Natural killer cell (primary cell): Measurements from ENCODE around the gene ZNF839. TPM values are rescaled to one million over a fixed set of nuclear protein-coding genes. Genes with fewer than 3 reads are reported as not detected.

Source experiments
- ATAC-seq, 3 donors: fragments of 150-1000 bp in 2 of 3; fragments of 200-7000 bp in 1 of 3; cut with Tn5 transposase; 1 replicate in 1 of 3; 2 replicates in 2 of 3; pipeline ENCODE4 v1.10.0; 2021; ENCODE audit warnings: mild to moderate bottlenecking in 2 of 3, moderate library complexity in 2 of 3
- DNase-seq, 2 donors: peaks; one replicate each; pipeline versions ENCODE4 v3.0.0 to v3.0.0-alpha.2; 2013 to 2021; ENCODE audit warnings: mixed read lengths in 1 of 2
- H3K27ac ChIP-seq: one replicate; pipeline ENCODE4 v1.5.1; 2013; ENCODE audit warnings: mild to moderate bottlenecking, low read length
- H3K27me3 ChIP-seq: one replicate; pipeline ENCODE4 v1.6.1; 2013; ENCODE audit warnings: low read length; ENCODE audit not compliant: control insufficient read depth, insufficient read depth
- H3K36me3 ChIP-seq: one replicate; pipeline ENCODE4 v1.6.1; 2013; ENCODE audit warnings: low read length; ENCODE audit not compliant: control insufficient read depth, insufficient read depth
- H3K4me1 ChIP-seq: one replicate; pipeline ENCODE4 v1.6.1; 2013; ENCODE audit warnings: low read length; ENCODE audit not compliant: control insufficient read depth, insufficient read depth
- H3K4me3 ChIP-seq: one replicate; pipeline ENCODE4 v1.5.1; 2013; ENCODE audit warnings: low read length
- H3K9me3 ChIP-seq: one replicate; pipeline ENCODE4 v1.6.1; 2013; ENCODE audit warnings: low read length; ENCODE audit not compliant: control insufficient read depth, insufficient read depth
- H3K27ac Mint-ChIP-seq, 2 donors: one replicate each; pipeline ENCODE4 v1.8.0; 2022; ENCODE audit warnings: mild to moderate bottlenecking in 2 of 2, mixed read lengths in 2 of 2, moderate library complexity in 1 of 2
- H3K27me3 Mint-ChIP-seq, 2 donors: one replicate each; pipeline ENCODE4 v1.8.0; 2022; ENCODE audit warnings: low read depth in 2 of 2, mixed read lengths in 2 of 2
- H3K36me3 Mint-ChIP-seq: one replicate; pipeline ENCODE4 v1.8.0; 2022; ENCODE audit warnings: mixed read lengths
- H3K4me1 Mint-ChIP-seq, 2 donors: one replicate each; pipeline ENCODE4 v1.8.0; 2022; ENCODE audit warnings: mixed read lengths in 2 of 2
- H3K4me3 Mint-ChIP-seq: one replicate; pipeline ENCODE4 v1.8.0; 2022; ENCODE audit warnings: mild to moderate bottlenecking, moderate library complexity, mixed read lengths
- H3K9me3 Mint-ChIP-seq, 2 donors: one replicate each; pipeline ENCODE4 v1.8.0; 2022; ENCODE audit warnings: mixed read lengths in 2 of 2
- whole genome bisulfite sequencing: methylation state at CpG from one replicate; pipeline ENCODE4 v1.1.7; 2013; ENCODE audit warnings: missing lambda C conversion rate; ENCODE audit not compliant: insufficient coverage; 5-methylcytosine and 5-hydroxymethylcytosine counted together
- intact Hi-C: fragments of 100-400 bp; cut with micrococcal nuclease; formaldehyde crosslinking; loops from one replicate; pipeline ENCODE4 v1.14.2; 2022
- total RNA-seq, 4 donors: library from RNA; stranded (reverse); fragments of 120-200 nt in 1 of 4; gene quantifications; one replicate each; pipeline versions ENCODE4 v1.2.3 to v1.2.4, GENCODE V29; 2013 to 2022
- TF ChIP-seq, protein P1 (sequence below): fragments of 200-600 bp; IDR thresholded peaks from one replicate; pipeline ENCODE4 v1.8.0; 2022; ENCODE audit warnings: antibody characterized with exemption

Gene ZNF839
- total RNA-seq, 3 donors from 2014 or later (not counting 1 experiment from before 2014, with no cell fraction given), result 13.3 to 20.4 (median 18.1) TPM

DNA sequence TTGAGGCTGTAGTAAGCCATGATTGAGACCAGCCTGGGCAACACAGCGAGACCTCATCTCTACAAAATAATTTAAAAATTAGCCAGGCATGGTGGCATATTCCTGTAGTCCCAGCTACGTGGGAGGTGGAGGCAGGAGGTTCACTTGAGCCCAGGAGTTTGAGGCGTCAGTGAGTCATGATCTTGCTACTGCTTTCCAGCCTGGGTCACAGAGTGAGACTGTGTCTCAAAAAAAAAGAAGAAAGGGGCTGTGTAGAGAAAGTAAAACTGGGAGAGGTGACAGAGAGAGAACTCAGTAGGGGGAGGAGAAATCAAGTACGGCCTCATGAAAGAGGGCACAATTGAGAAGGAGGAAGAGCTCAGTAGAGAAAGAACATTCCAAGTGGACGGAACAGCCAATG is 55.6 kb downstream of the ZNF839 start:
- H3K27me3 Mint-ChIP-seq, result no peaks in the 10 kb centered on the region
- no peaks in the 10 kb centered on the region for H3K4me1 ChIP-seq
- DNase-seq (no peak), ATAC-seq (no peak)
- no peak overlapping the region for H3K27ac Mint-ChIP-seq
- H3K4me3 Mint-ChIP-seq, result no peak overlapping the region
- H3K9me3 Mint-ChIP-seq, result no peaks in the 10 kb centered on the region
- WGBS, result 93% methylated on average over 5 of the region's 5 CpGs
- no peak overlapping the region for H3K27ac ChIP-seq
- H3K4me3 ChIP-seq, result no peak overlapping the region
- H3K9me3 ChIP-seq, result no peaks in the 10 kb centered on the region
- H3K36me3 ChIP-seq, result peaks cover 6% of the 10 kb centered on the region
- intact Hi-C loops, result no loop called here
- H3K4me1 Mint-ChIP-seq, result peaks cover 0 to 15% of the 10 kb centered on the region in 2 donors
- TF ChIP-seq, protein P1, sequence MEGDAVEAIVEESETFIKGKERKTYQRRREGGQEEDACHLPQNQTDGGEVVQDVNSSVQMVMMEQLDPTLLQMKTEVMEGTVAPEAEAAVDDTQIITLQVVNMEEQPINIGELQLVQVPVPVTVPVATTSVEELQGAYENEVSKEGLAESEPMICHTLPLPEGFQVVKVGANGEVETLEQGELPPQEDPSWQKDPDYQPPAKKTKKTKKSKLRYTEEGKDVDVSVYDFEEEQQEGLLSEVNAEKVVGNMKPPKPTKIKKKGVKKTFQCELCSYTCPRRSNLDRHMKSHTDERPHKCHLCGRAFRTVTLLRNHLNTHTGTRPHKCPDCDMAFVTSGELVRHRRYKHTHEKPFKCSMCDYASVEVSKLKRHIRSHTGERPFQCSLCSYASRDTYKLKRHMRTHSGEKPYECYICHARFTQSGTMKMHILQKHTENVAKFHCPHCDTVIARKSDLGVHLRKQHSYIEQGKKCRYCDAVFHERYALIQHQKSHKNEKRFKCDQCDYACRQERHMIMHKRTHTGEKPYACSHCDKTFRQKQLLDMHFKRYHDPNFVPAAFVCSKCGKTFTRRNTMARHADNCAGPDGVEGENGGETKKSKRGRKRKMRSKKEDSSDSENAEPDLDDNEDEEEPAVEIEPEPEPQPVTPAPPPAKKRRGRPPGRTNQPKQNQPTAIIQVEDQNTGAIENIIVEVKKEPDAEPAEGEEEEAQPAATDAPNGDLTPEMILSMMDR, result no peak
- no peaks in the 10 kb centered on the region for H3K36me3 Mint-ChIP-seq
- no peaks in the 10 kb centered on the region for H3K27me3 ChIP-seq

DNA sequence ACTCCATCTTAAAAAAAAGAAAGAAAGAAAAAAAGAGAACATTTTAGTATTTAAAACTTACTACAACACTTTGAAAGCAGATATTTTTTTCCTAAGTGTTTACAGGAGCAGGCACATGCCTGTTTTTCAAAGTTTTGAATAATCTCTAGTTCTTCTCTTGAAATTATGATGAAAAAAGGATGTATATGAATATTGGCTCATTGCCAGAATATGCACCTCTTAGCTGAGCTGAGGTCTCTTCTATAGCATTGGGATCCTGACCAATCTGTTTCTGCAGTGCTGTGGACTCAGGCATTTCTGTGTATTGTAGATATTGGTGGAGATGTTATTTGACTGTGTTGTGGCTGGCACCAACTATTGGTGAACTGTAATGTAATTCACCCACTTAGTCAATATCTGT is 58.1 kb downstream of the ZNF839 start:
- DNase-seq (no peak), ATAC-seq (no peak)
- no peak overlapping the region for H3K27ac ChIP-seq
- peaks cover 6% of the 10 kb centered on the region for H3K36me3 ChIP-seq
- H3K4me1 Mint-ChIP-seq, result peaks cover 0 to 6% of the 10 kb centered on the region in 2 donors
- no peaks in the 10 kb centered on the region for H3K36me3 Mint-ChIP-seq
- TF ChIP-seq, protein P1, result no peak
- H3K9me3 ChIP-seq, result no peaks in the 10 kb centered on the region
- no peaks in the 10 kb centered on the region for H3K9me3 Mint-ChIP-seq
- no peaks in the 10 kb centered on the region for H3K27me3 ChIP-seq
- intact Hi-C loops, result no loop called here
- no peak overlapping the region for H3K4me3 Mint-ChIP-seq
- no peak overlapping the region for H3K27ac Mint-ChIP-seq
- no peaks in the 10 kb centered on the region for H3K4me1 ChIP-seq
- no peak overlapping the region for H3K4me3 ChIP-seq
- H3K27me3 Mint-ChIP-seq, result no peaks in the 10 kb centered on the region

DNA sequence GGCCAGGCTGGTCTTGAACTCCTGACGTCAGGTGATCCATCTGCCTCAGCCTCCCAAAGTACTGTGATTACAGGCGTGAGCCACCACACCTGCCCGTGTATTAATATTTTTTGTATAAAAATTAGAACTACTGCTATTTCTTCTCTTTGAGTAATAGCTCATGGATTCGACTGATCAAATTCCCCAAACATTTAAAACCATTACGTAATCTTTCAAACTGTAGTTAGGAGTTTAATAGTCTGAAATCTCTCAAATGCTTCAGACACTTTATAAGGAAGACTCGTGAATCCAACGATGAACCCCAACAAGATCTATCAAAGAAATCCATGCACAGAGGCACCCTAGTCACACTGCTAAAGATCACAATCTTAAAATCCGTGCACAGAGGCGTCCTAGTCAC is 59.3 kb downstream of the ZNF839 start:
- Mint-ChIP-seq H3K4me3 (no peak overlapping the region), H3K27me3 (no peaks in the 10 kb centered on the region), H3K36me3 (no peaks in the 10 kb centered on the region), H3K9me3 (no peaks in the 10 kb centered on the region), H3K4me1 (peaks cover 0 to 6% of the 10 kb centered on the region in 2 donors), H3K27ac (no peak overlapping the region)
- H3K27ac ChIP-seq, result no peak overlapping the region
- ATAC-seq, result no peak
- DNase-seq, result no peak
- H3K9me3 ChIP-seq, result no peaks in the 10 kb centered on the region
- no peaks in the 10 kb centered on the region for H3K4me1 ChIP-seq
- TF ChIP-seq, protein P1, result no peak
- WGBS, result 96% methylated on average over 6 of the region's 9 CpGs
- peaks cover 6% of the 10 kb centered on the region for H3K36me3 ChIP-seq
- H3K27me3 ChIP-seq, result no peaks in the 10 kb centered on the region
- no peak overlapping the region for H3K4me3 ChIP-seq
- intact Hi-C loops, result no loop called here

DNA sequence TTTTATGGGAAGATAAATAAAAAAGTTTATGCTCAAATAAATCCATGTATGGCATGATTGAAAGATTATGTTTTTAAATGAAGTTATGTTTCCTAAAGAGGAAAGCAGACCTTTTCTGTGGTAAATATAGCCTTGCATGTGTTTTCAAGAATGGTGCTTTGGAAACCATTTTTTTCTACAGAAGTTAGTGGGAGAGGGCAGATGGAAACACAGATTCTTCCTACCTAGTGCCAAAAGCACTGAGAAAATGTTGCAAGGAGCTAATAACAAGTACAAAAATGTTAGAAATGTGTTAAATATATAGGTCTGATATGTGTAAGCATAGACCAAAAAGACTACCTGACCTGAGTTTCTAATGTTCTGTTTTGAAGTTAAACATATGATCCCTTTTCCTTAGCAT is 67.5 kb downstream of the ZNF839 start:
- H3K4me3 ChIP-seq, result no peak overlapping the region
- H3K4me1 ChIP-seq, result no peaks in the 10 kb centered on the region
- no peak overlapping the region for H3K27ac ChIP-seq
- intact Hi-C loops, result no loop called here
- H3K27me3 Mint-ChIP-seq, result no peaks in the 10 kb centered on the region
- TF ChIP-seq, protein P1, result no peak
- H3K27ac Mint-ChIP-seq, result no peak overlapping the region
- ATAC-seq, result no peak
- H3K36me3 Mint-ChIP-seq, result no peaks in the 10 kb centered on the region
- H3K4me1 Mint-ChIP-seq, result no peaks in the 10 kb centered on the region
- no peaks in the 10 kb centered on the region for H3K27me3 ChIP-seq
- DNase-seq, result no peak
- no peaks in the 10 kb centered on the region for H3K9me3 Mint-ChIP-seq
- H3K9me3 ChIP-seq, result no peaks in the 10 kb centered on the region
- H3K36me3 ChIP-seq, result no peaks in the 10 kb centered on the region
- H3K4me3 Mint-ChIP-seq, result no peak overlapping the region
